Measurements from ENCODE around the gene TAPT1.

DNA sequence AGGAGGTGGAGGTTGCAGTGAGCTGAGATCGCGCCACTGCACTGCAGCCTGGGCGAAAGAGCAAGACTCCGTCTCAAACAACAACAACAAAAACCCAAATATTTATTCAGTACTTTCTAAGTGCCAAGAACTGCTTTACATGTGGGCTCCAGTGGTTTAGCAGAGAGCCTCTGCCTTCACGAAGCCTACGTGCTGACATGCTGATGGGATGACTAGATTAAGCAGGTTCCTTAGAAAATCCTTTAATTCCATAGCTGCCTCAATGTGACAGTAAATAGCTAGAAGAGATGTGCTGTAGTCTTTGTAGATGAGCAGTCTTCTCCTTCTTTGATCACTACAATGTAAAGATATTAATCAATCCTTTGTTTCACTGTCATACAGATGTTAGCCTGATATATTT, 49.6 kb downstream of the TAPT1 start:
- TF ChIP-seq, protein P1, sequence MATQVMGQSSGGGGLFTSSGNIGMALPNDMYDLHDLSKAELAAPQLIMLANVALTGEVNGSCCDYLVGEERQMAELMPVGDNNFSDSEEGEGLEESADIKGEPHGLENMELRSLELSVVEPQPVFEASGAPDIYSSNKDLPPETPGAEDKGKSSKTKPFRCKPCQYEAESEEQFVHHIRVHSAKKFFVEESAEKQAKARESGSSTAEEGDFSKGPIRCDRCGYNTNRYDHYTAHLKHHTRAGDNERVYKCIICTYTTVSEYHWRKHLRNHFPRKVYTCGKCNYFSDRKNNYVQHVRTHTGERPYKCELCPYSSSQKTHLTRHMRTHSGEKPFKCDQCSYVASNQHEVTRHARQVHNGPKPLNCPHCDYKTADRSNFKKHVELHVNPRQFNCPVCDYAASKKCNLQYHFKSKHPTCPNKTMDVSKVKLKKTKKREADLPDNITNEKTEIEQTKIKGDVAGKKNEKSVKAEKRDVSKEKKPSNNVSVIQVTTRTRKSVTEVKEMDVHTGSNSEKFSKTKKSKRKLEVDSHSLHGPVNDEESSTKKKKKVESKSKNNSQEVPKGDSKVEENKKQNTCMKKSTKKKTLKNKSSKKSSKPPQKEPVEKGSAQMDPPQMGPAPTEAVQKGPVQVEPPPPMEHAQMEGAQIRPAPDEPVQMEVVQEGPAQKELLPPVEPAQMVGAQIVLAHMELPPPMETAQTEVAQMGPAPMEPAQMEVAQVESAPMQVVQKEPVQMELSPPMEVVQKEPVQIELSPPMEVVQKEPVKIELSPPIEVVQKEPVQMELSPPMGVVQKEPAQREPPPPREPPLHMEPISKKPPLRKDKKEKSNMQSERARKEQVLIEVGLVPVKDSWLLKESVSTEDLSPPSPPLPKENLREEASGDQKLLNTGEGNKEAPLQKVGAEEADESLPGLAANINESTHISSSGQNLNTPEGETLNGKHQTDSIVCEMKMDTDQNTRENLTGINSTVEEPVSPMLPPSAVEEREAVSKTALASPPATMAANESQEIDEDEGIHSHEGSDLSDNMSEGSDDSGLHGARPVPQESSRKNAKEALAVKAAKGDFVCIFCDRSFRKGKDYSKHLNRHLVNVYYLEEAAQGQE (IDR thresholded peaks at IDR 0.05; ENCODE audit: insufficient read depth in 1 of 2, low read depth in 2 of 2, low read length in 1 of 2), result no peak
- TF ChIP-seq CTCF (IDR thresholded peaks at IDR 0.05), result no peak
